ENCODE results near the gene PTCD1. TPM values are rescaled to one million over a fixed set of nuclear protein-coding genes. Genes with fewer than 3 reads are reported as not detected.
A peak's percentile ranks its signal among the peaks of the same experiment; 100 is the strongest.
"Not testable (repeated sequence)": the region's sequence is repeated elsewhere in the genome, so short reads cannot be mapped to it uniquely, and the experiment has no call there.

The PTCD1 gene
- total RNA-seq, 2 experiments from 2014 or later = 4.7 to 7.7 TPM

DNA sequence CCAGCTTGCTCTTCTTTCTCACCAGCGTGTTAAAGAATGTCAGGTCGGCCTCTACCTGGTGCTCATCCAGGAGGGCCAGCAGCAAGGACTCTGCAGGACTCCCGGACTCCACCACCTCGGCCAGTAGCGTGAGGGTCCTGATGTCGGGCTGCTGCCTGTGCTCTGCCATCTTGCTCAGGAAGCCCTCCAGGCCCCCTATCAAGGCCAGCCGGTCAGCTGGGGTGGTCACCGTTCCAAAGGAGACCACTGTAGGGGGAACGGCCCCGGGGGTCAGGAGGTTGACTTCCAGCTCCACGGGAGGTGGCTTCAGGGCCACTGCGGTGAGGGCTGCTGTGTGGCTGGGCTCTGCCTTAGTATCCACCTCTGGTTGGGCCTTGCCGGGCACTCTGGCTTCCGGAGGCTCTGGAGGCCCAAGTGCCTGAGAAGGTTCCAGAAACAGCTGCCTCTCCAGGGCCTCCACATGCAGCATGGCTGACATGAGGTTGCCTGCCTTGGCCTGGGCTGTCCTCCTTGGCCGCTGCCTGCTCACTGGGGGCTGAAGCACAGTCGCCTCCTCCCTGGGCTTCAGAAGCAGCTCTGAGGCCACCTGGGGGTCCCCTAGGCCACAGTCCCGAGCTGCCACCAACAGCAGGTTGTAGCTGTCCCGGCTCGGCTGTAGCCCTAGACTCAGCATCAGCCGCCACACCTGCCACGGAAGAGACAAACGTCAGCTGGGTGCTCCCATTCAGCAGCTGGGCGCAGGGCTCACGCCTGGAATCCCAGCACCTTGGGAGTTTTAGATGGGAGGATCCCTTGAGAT is 13.5 kb downstream of the PTCD1 start:
- no peaks in the 10 kb centered on the region for H3K9me3 Mint-ChIP-seq (ENCODE audit: low read depth)
- H3K27ac Mint-ChIP-seq = no peak overlapping the region
- no peak for ATAC-seq
- intact Hi-C loops (cut with DNase I, micrococcal nuclease) = no loop called here
- peaks cover 25% of the 10 kb centered on the region for H3K36me3 Mint-ChIP-seq (ENCODE audit: low read depth)
- ChIA-PET CTCF (interaction anchor here (1.2 kb wide), 1 partner anchor 23 kb away, joined by 3 read pairs; no protein-coding TSS in a partner anchor), POLR2A (interaction anchor here (0.6 kb wide), 1 partner anchor 18 kb away, joined by 3 read pairs; no protein-coding TSS in a partner anchor)
- no peak for DNase-seq
- peaks cover 5% of the 10 kb centered on the region for H3K4me1 Mint-ChIP-seq
- H3K4me3 Mint-ChIP-seq = no peak overlapping the region
- no peaks in the 10 kb centered on the region for H3K27me3 Mint-ChIP-seq

DNA sequence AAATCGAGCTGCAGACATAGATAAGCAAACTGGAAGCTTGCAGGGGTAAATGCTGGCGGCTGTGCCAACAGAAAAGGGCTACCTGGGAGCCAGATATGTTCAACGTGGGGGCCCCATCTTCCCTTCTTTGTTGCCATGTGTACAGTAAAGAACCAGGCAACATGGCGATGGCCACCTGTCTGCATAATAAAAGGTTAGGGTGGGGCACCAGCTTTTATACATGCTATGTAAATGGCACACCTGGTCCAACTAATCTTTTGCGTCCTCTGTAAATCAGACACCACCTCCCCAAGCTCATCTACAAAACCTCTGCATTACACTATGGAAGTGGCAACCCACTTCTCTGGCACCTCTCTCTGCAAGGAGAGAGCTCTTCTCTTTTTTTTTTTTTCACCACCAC is 16.0 kb downstream of the PTCD1 start:
- POLR2A ChIA-PET = interaction anchor here (0.6 kb wide), 2 partner anchors 14 to 20 kb away, joined by 3 read pairs; partner anchors contain the start of genes BUD31 and PDAP1
- no peak overlapping the region for H3K4me3 Mint-ChIP-seq

GRCh38 chr7:99422186-99422585 is 16.4 kb downstream of the PTCD1 start:
- H3K27ac Mint-ChIP-seq = no peak overlapping the region
- intact Hi-C loops (cut with DNase I, micrococcal nuclease) = no loop called here
- no peaks in the 10 kb centered on the region for H3K27me3 Mint-ChIP-seq
- DNase-seq (no peak), ATAC-seq (no peak)
- POLR2A ChIA-PET = interaction anchor here (0.6 kb wide), 1 partner anchor 20 kb away, joined by 3 read pairs; no protein-coding TSS in a partner anchor
- H3K4me3 Mint-ChIP-seq = no peak overlapping the region
- H3K36me3 Mint-ChIP-seq (ENCODE audit: low read depth) = peaks cover 43% of the 10 kb centered on the region
- CTCF ChIA-PET = interaction anchor here (0.6 kb wide), 1 partner anchor 431 kb away, joined by 3 read pairs; no protein-coding TSS in a partner anchor
- H3K4me1 Mint-ChIP-seq = no peaks in the 10 kb centered on the region
- H3K9me3 Mint-ChIP-seq (ENCODE audit: low read depth) = no peaks in the 10 kb centered on the region

More for the DNA sequence above, 16.0 kb downstream of the PTCD1 start:
- H3K9me3 Mint-ChIP-seq (ENCODE audit: low read depth) = no peaks in the 10 kb centered on the region
- no peaks in the 10 kb centered on the region for H3K27me3 Mint-ChIP-seq
- intact Hi-C loops (cut with DNase I, micrococcal nuclease) = no loop called here
- H3K36me3 Mint-ChIP-seq (ENCODE audit: low read depth) = peaks cover 39% of the 10 kb centered on the region
- no peak for DNase-seq
- no peaks in the 10 kb centered on the region for H3K4me1 Mint-ChIP-seq
- no peak overlapping the region for H3K27ac Mint-ChIP-seq
- ATAC-seq = no peak
- CTCF ChIA-PET = interaction anchor here (0.6 kb wide), 1 partner anchor 431 kb away, joined by 3 read pairs; no protein-coding TSS in a partner anchor

GRCh38 chr7:99420986-99421385 is 17.6 kb downstream of the PTCD1 start:
- H3K4me1 Mint-ChIP-seq = peaks cover 2% of the 10 kb centered on the region
- ChIA-PET POLR2A (interaction anchor here (0.7 to 2.6 kb wide), 3 partner anchors 12 to 71 kb away, joined by 3 to 13 read pairs (median 4); partner anchors contain the start of genes BUD31 and PDAP1), CTCF (interaction anchor here (1.3 kb wide), 1 partner anchor 14 kb away, joined by 6 read pairs; no protein-coding TSS in a partner anchor)
- H3K36me3 Mint-ChIP-seq (ENCODE audit: low read depth) = peaks cover 52% of the 10 kb centered on the region
- no peaks in the 10 kb centered on the region for H3K9me3 Mint-ChIP-seq (ENCODE audit: low read depth)
- H3K4me3 Mint-ChIP-seq = no peak overlapping the region
- H3K27ac Mint-ChIP-seq = no peak overlapping the region
- DNase-seq = no peak
- H3K27me3 Mint-ChIP-seq = no peaks in the 10 kb centered on the region
- ATAC-seq = no peak
- intact Hi-C loops (cut with DNase I, micrococcal nuclease) = no loop called here

- Mint-ChIP-seq H3K27ac (no peak overlapping the region), H3K4me1 (peaks cover 5% of the 10 kb centered on the region), H3K9me3 (ENCODE audit: low read depth) (no peaks in the 10 kb centered on the region), H3K36me3 (ENCODE audit: low read depth) (peaks cover 52% of the 10 kb centered on the region), H3K27me3 (no peaks in the 10 kb centered on the region), H3K4me3 (no peak overlapping the region)
- ATAC-seq (no peak), DNase-seq (no peak)
- intact Hi-C loops (cut with DNase I, micrococcal nuclease) = no loop called here
- ChIA-PET POLR2A (interaction anchor here (0.7 to 2.6 kb wide), 3 partner anchors 11 to 204 kb away, joined by 3 to 13 read pairs (median 4); partner anchors contain the start of genes BUD31 and PDAP1), CTCF (interaction anchor here (1.3 kb wide), 1 partner anchor 13 kb away, joined by 6 read pairs; no protein-coding TSS in a partner anchor)
These were observed 18.4 kb downstream of the PTCD1 start for GRCh38 chr7:99420213-99420612.

DNA sequence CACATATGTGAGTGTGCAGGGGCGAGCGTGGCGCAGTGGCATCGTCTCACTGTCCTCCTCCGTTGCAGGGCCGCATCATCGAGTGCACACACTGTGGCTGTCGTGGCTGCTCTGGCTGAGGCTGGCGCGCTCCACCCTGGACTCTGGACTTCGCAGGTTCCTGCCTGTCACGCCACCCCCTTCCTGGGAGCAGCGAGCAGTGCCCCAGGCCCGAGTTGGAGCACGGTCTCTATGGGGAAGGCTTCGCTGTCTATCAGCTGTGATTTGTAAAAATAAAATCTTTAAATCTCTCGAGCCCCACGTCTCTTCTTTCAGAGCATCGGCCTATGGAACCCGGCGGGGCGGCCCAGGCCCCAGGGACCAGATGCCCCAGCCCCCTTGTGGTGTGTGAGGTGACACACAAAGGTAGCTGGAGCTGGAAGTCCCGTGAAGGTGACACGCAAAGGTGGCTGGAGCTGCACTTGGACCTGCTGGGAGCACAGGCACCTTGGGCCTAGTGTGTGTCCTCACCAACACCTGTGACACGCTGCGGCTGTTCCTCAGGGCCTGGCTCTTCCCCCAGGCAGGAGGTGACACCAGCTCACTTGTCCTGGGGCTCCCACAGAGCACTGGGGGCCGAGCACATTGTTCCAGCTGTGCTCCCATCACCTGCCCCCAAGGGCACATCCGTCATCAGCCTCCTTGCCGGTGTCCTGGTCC is 19.1 kb downstream of the PTCD1 start:
- H3K27ac Mint-ChIP-seq = no peak overlapping the region
- H3K27me3 Mint-ChIP-seq = no peaks in the 10 kb centered on the region
- H3K4me1 Mint-ChIP-seq = peaks cover 7% of the 10 kb centered on the region
- H3K36me3 Mint-ChIP-seq (ENCODE audit: low read depth) = peaks cover 58% of the 10 kb centered on the region
- intact Hi-C loops (cut with DNase I, micrococcal nuclease) = no loop called here
- DNase-seq = no peak
- POLR2A ChIA-PET = interaction anchor here (0.6 to 2.6 kb wide), 3 partner anchors 10 to 586 kb away, joined by 3 to 13 read pairs (median 3); partner anchors contain the start of genes BUD31 and PDAP1
- no peak for ATAC-seq
- CTCF ChIA-PET = interaction anchor here (1.3 kb wide), 1 partner anchor 13 kb away, joined by 6 read pairs; no protein-coding TSS in a partner anchor
- no peaks in the 10 kb centered on the region for H3K9me3 Mint-ChIP-seq (ENCODE audit: low read depth)
- no peak overlapping the region for H3K4me3 Mint-ChIP-seq

GRCh38 chr7:99418260-99418659 is 20.3 kb downstream of the PTCD1 start:
- H3K36me3 Mint-ChIP-seq (ENCODE audit: low read depth) = peaks cover 57% of the 10 kb centered on the region
- POLR2A ChIA-PET = interaction anchor here (1.6 kb wide), 1 partner anchor 9 kb away, joined by 4 read pairs; the partner anchor contains the start of genes BUD31 and PDAP1
- H3K4me1 Mint-ChIP-seq = peaks cover 7% of the 10 kb centered on the region
- DNase-seq = no peak
- no peak overlapping the region for H3K4me3 Mint-ChIP-seq
- no peaks in the 10 kb centered on the region for H3K27me3 Mint-ChIP-seq
- intact Hi-C loops (cut with DNase I, micrococcal nuclease) = no loop called here
- no peak overlapping the region for H3K27ac Mint-ChIP-seq
- CTCF ChIA-PET = interaction anchor here (0.6 kb wide), 1 partner anchor 32 kb away, joined by 5 read pairs; no protein-coding TSS in a partner anchor
- ATAC-seq = no peak
- H3K9me3 Mint-ChIP-seq (ENCODE audit: low read depth) = no peaks in the 10 kb centered on the region

GRCh38 chr7:99415513-99416127 is 23.0 kb downstream of the PTCD1 start:
- peaks cover 14% of the 10 kb centered on the region for H3K4me1 Mint-ChIP-seq
- CTCF ChIA-PET = interaction anchor here (0.6 to 1.3 kb wide), 9 partner anchors 8 to 775 kb away, joined by 3 to 8 read pairs (median 4); partner anchors contain the start of genes CPSF4 and PTCD1
- H3K9me3 Mint-ChIP-seq (ENCODE audit: low read depth); H3K27me3 Mint-ChIP-seq; H3K4me3 Mint-ChIP-seq; POLR2A ChIA-PET; ATAC-seq: not testable (repeated sequence)
- peak; percentile 55 for DNase-seq
- intact Hi-C loops (cut with DNase I, micrococcal nuclease) = loop anchor here in 1 of 2 experiments (1.0 kb wide), 1 partner anchor 375 kb away; no protein-coding TSS in a partner anchor
- H3K36me3 Mint-ChIP-seq (ENCODE audit: low read depth) = peaks cover 71% of the 10 kb centered on the region
- H3K27ac Mint-ChIP-seq = peak overlapping the region; percentile 81

- Mint-ChIP-seq H3K27ac (peak overlapping the region; percentile 96), H3K4me3 (peak overlapping the region; percentile 90), H3K27me3 (no peaks in the 10 kb centered on the region), H3K9me3 (ENCODE audit: low read depth) (no peaks in the 10 kb centered on the region), H3K4me1 (peaks cover 30% of the 10 kb centered on the region), H3K36me3 (ENCODE audit: low read depth) (peaks cover 56% of the 10 kb centered on the region)
- ChIA-PET POLR2A (no interaction called here), CTCF (interaction anchor here (0.8 to 1.6 kb wide), 2 partner anchors 9 to 24 kb away, joined by 3 to 6 read pairs; no protein-coding TSS in a partner anchor)
- ATAC-seq (no peak), DNase-seq (no peak)
- intact Hi-C loops (cut with DNase I, micrococcal nuclease) = no loop called here
These were observed 28.0 kb downstream of the PTCD1 start for GRCh38 chr7:99410635-99411034.

GRCh38 chr7:99409806-99410205 is 28.8 kb downstream of the PTCD1 start:
- peaks cover 55% of the 10 kb centered on the region for H3K36me3 Mint-ChIP-seq (ENCODE audit: low read depth)
- H3K4me1 Mint-ChIP-seq = peaks cover 33% of the 10 kb centered on the region
- no peaks in the 10 kb centered on the region for H3K27me3 Mint-ChIP-seq
- DNase-seq (no peak), ATAC-seq (no peak)
- ChIA-PET CTCF (interaction anchor here (0.7 to 1.6 kb wide), 3 partner anchors 8 to 31 kb away, joined by 3 to 6 read pairs (median 3); no protein-coding TSS in a partner anchor), POLR2A (interaction anchor here (0.6 to 2.0 kb wide), 5 partner anchors 10 to 671 kb away, joined by 3 to 13 read pairs (median 4); no protein-coding TSS in a partner anchor)
- intact Hi-C loops (cut with DNase I, micrococcal nuclease) = loop anchor here (2.0 to 5.0 kb wide), 9 partner anchors 29 to 692 kb away; partner anchors contain the start of genes AP4M1 (in 1 of the 2), ARPC1B (in 1 of the 2), ATP5MF (in 1 of the 2) and COPS6 (in 1 of the 2)
- H3K27ac Mint-ChIP-seq = peak overlapping the region; percentile 96
- peak overlapping the region; percentile 90 for H3K4me3 Mint-ChIP-seq
- H3K9me3 Mint-ChIP-seq (ENCODE audit: low read depth) = no peaks in the 10 kb centered on the region

Data from activated CD4-positive, alpha-beta T cell treated with anti-CD3 and anti-CD28 coated beads for 36 hours (primary cell).